Lower leg skin (tissue), 3 donors: ENCODE results near the gene DEDD.
A peak's percentile ranks its signal among the peaks of the same experiment; 100 is the strongest.

Experiments used
- POLR2A ChIP-seq, 2 donors: fragments of 450-650 bp; IDR thresholded peaks; one replicate each; pipeline ENCODE4 v1.6.1; 2016 to 2017; ENCODE audit warnings: antibody characterized with exemption in 2 of 2, mild to moderate bottlenecking in 1 of 2, moderate library complexity in 1 of 2
- TF ChIP-seq, protein P1 (sequence below), 3 donors: fragments of 450-650 bp; IDR thresholded peaks; one replicate each; pipeline ENCODE4 v1.5.1; 2016; ENCODE audit warnings: antibody characterized with exemption in 3 of 3, mild to moderate bottlenecking in 3 of 3, moderate library complexity in 2 of 3

DNA sequence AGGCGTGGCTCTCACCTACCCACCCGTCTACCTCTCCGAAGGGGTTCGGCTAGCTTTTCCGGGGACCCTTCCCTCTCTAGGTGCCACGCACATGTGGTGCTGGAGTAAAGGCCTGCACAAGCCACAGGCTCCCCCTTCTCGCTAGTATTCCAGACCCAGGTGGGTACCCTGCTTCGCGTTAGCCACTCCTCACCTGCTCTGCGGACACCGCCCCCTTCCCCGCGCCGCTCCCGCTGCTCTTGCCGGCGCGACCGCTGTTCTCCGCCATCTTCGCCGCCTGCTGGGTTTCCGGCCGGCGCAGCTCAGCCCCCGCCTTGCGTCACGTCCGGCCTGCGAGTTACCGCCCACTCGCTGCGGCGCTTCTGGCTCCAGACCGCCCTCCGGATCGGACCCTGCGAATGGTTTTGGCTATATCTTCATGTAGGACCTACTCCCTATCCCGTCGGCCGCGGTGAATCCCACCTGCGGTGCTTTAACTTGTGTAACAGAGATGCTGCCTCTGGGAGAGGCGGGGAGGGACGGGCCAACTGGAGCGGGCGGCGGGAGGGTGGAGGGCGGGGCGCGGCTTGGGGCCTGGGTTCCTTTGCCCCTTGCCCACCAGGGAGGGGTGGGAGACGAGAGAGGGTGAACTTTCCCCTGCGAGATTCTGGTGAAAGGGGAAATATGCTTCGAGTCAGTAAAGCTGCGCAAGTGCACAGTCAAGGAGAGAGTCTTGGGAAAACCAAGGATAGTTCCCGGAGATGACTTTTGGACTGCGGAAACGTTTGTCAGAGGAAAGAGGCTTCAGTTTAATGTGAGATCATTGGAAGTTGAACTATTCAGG, 14.5 kb downstream of the DEDD start, which contains the start of the genes NIT1 and PFDN2:
- peak in 1 of 2 donors; percentile 67 for TF ChIP-seq POLR2A (IDR thresholded peaks at IDR 0.05)
- TF ChIP-seq, protein P1, sequence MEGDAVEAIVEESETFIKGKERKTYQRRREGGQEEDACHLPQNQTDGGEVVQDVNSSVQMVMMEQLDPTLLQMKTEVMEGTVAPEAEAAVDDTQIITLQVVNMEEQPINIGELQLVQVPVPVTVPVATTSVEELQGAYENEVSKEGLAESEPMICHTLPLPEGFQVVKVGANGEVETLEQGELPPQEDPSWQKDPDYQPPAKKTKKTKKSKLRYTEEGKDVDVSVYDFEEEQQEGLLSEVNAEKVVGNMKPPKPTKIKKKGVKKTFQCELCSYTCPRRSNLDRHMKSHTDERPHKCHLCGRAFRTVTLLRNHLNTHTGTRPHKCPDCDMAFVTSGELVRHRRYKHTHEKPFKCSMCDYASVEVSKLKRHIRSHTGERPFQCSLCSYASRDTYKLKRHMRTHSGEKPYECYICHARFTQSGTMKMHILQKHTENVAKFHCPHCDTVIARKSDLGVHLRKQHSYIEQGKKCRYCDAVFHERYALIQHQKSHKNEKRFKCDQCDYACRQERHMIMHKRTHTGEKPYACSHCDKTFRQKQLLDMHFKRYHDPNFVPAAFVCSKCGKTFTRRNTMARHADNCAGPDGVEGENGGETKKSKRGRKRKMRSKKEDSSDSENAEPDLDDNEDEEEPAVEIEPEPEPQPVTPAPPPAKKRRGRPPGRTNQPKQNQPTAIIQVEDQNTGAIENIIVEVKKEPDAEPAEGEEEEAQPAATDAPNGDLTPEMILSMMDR (IDR thresholded peaks at IDR 0.05) = no peak
